ENCODE data around the gene COL28A1. TPM values are rescaled to one million over a fixed set of nuclear protein-coding genes. Genes with fewer than 3 reads are reported as not detected.

The COL28A1 gene
- total RNA-seq, 1 donor: under 0.01 TPM

GRCh38 chr7:7435978-7436377, 99.7 kb downstream of the COL28A1 start:
- no peak overlapping the region for H3K4me3 ChIP-seq (ENCODE audit: low read depth, low read length)
- TF ChIP-seq, protein P1, sequence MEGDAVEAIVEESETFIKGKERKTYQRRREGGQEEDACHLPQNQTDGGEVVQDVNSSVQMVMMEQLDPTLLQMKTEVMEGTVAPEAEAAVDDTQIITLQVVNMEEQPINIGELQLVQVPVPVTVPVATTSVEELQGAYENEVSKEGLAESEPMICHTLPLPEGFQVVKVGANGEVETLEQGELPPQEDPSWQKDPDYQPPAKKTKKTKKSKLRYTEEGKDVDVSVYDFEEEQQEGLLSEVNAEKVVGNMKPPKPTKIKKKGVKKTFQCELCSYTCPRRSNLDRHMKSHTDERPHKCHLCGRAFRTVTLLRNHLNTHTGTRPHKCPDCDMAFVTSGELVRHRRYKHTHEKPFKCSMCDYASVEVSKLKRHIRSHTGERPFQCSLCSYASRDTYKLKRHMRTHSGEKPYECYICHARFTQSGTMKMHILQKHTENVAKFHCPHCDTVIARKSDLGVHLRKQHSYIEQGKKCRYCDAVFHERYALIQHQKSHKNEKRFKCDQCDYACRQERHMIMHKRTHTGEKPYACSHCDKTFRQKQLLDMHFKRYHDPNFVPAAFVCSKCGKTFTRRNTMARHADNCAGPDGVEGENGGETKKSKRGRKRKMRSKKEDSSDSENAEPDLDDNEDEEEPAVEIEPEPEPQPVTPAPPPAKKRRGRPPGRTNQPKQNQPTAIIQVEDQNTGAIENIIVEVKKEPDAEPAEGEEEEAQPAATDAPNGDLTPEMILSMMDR (IDR thresholded peaks at IDR 0.05; ENCODE audit: insufficient read depth, low read depth, low read length): no peak

DNA sequence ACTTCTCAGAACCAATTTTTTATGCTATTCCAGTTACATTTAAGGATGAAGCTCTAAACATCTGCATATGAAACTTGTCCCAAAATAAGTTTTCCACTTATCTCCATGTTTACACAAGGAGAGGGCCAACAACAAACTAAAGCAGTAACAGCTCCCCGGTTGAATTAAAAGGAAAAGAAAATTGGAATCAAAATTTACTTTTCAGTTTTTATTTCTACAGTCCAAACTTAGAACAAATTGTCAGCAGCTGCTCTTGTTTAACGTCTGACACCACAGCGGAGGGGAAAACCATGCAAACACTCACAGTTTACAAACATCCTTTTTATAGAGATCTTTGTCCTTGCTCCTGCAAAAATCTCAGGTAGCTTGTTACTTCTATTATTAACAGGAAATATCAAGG, 101.3 kb downstream of the COL28A1 start:
- H3K4me3 ChIP-seq (ENCODE audit: low read depth, low read length): no peak overlapping the region
- peak; percentile 33 for DNase-seq (ENCODE audit: low read depth)
- TF ChIP-seq, protein P1 (IDR thresholded peaks at IDR 0.05; ENCODE audit: insufficient read depth, low read depth, low read length): no peak

More at GRCh38 chr7:7435978-7436377, 99.7 kb downstream of the COL28A1 start:
- no peak for DNase-seq (ENCODE audit: low read depth)

- H3K4me3 ChIP-seq (ENCODE audit: low read depth, low read length): no peak overlapping the region
- TF ChIP-seq, protein P1 (IDR thresholded peaks at IDR 0.05; ENCODE audit: insufficient read depth, low read depth, low read length): no peak
- peak; percentile 45 for DNase-seq (ENCODE audit: low read depth)
Observed at GRCh38 chr7:7433811-7434210, 101.9 kb downstream of the COL28A1 start.

DNA sequence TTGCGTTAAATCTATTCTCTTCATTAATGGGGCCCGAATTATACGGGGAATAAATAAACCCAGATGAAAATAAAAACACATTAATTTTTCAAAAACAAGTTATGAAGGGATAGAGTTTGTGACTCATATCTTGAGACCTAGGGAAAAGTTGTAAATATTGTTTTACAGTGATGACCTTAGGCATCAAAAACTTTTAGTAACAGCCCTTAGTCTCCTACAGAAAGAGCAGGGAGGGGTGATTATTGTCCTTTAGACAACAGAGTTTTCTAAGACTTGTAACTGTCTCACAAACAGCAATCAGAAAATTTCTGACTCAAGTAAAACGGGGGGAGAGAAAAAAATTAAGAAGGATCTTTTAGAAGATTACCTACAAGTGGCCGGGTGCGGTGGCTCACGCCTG, 102.7 kb downstream of the COL28A1 start:
- TF ChIP-seq, protein P1 (IDR thresholded peaks at IDR 0.05; ENCODE audit: insufficient read depth, low read depth, low read length): no peak
- H3K4me3 ChIP-seq (ENCODE audit: low read depth, low read length): no peak overlapping the region
- DNase-seq (ENCODE audit: low read depth): peak; percentile 40

DNA sequence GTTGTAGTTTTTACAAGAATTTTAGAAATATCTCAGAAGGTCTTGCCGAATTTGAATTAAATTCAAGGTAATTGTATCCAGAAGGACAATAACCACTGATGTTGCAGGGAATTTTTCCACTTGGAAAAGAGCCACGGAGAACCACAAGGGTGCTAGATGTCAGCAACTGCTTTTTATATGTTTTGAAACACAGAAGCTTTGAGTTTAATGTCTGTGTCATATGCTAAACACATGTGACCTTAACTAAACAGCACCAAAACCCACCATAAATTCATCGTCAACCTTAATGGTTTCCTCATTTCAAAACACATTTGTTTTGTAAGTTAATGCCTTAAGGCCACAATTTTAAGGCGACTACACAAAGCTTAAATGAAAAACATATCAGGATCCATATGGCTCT, 106.9 kb downstream of the COL28A1 start:
- no peak overlapping the region for H3K4me3 ChIP-seq (ENCODE audit: low read depth, low read length)
- peak; percentile 90 for DNase-seq (ENCODE audit: low read depth)
- TF ChIP-seq, protein P1 (IDR thresholded peaks at IDR 0.05; ENCODE audit: insufficient read depth, low read depth, low read length): no peak

DNA sequence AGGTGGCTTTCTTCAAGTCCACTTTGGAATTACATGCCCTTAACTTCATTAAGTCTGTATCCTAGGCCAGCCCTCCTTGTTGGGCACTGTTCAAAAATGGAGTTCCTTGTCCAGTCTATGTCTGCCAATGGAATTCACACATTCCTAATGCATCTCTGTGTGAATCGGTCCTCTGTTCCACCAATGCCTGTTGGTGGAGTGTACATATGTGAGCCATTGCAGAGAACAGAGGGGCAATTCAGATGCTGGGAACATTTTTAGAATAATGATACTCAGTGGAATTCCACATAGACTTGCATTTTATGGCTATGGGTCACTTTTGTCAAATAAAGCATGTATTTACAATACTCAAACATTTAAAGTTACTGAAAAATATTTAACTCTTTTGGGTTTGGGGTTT, 108.3 kb downstream of the COL28A1 start:
- H3K4me3 ChIP-seq (ENCODE audit: low read depth, low read length): no peak overlapping the region
- no peak for DNase-seq (ENCODE audit: low read depth)
- TF ChIP-seq, protein P1 (IDR thresholded peaks at IDR 0.05; ENCODE audit: insufficient read depth, low read depth, low read length): no peak

DNA sequence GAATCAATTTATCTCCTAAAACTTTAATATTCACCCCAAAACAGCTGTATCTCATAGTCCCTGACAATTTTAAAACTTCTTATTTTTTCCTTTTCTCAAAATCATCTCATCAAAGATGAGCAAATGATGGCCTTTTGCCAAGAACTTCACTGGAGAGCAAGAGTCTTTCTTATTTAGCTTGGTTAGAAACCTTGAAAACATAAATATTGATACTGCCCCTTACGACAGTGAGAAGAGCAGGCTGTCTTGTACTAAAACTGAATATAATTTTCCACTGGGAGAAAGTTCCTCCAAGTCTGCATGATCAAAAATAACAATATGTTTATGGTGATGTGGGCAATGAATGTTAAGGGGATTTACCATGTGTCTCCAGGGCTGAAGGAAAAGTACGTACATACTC, 109.0 kb downstream of the COL28A1 start:
- peak; percentile 7 for DNase-seq (ENCODE audit: low read depth)
- no peak overlapping the region for H3K4me3 ChIP-seq (ENCODE audit: low read depth, low read length)
- TF ChIP-seq, protein P1 (IDR thresholded peaks at IDR 0.05; ENCODE audit: insufficient read depth, low read depth, low read length): no peak

All from fibroblast of villous mesenchyme (primary cell).